K562 (cell line): ENCODE data around the gene FAM83E. TPM values are rescaled to one million over a fixed set of nuclear protein-coding genes. Genes with fewer than 3 reads are reported as not detected.

Experiments
- ELF4 ChIP-seq: fragments of 450-650 bp; formaldehyde crosslinking; IDR thresholded peaks from 2 replicates; pipeline ENCODE4 v1.4.0; 2022; ENCODE audit warnings: missing genetic modification characterization
- EP300 ChIP-seq: IDR thresholded peaks from 2 replicates; pipeline ENCODE4 v1.6.1; 2012; ENCODE audit warnings: low read length, improper control_type of control experiment
- HDAC6 ChIP-seq: IDR thresholded peaks from 2 replicates; pipeline ENCODE4 v1.6.1; 2012; ENCODE audit warnings: low read depth, mild to moderate bottlenecking, control low read depth, inconsistent platforms, low read length, moderate library complexity
- KDM1A ChIP-seq, 2 experiments: fragments of 450-650 bp; IDR thresholded peaks; 2 replicates each; pipeline ENCODE4 v1.6.1; 2016; ENCODE audit warnings: mild to moderate bottlenecking in 2 of 2
- KDM2B ChIP-seq: fragments of 250-450 bp; sonication (Bioruptor Pico); IDR thresholded peaks from 2 replicates; pipeline ENCODE4 v1.8.0; 2021; ENCODE audit warnings: mild to moderate bottlenecking, moderate library complexity
- PHF20 ChIP-seq: fragments of 450-650 bp; IDR thresholded peaks from 2 replicates; pipeline ENCODE4 v1.6.1; 2018; ENCODE audit not compliant: partially characterized antibody
- RBM14 ChIP-seq: fragments of 200-400 bp; formaldehyde crosslinking; IDR thresholded peaks from 2 replicates; pipeline ENCODE4 v1.6.1; 2018; ENCODE audit warnings: low read depth, mild to moderate bottlenecking, low read length, moderate library complexity, borderline replicate concordance; ENCODE audit not compliant: insufficient read depth
- RFX1 ChIP-seq: fragments of 450-650 bp; IDR thresholded peaks from 2 replicates; pipeline ENCODE4 v1.6.1; 2016; ENCODE audit warnings: mild to moderate bottlenecking, moderate library complexity
- RUNX1 ChIP-seq: sonication (generic); IDR thresholded peaks from 2 replicates; pipeline ENCODE4 v1.6.1; 2016; ENCODE audit warnings: antibody characterized with exemption, low read depth
- SNIP1 ChIP-seq: fragments of 450-650 bp; IDR thresholded peaks from 2 replicates; pipeline ENCODE4 v1.7.1; 2017; ENCODE audit warnings: low read depth, mild to moderate bottlenecking
- SNRNP70 ChIP-seq: fragments of 200-400 bp; formaldehyde crosslinking; optimal IDR thresholded peaks from 2 replicates; pipeline ENCODE3; 2017; ENCODE audit warnings: low read depth, low read length
- ZNF165 ChIP-seq: fragments of 250-450 bp; sonication (Bioruptor Pico); IDR thresholded peaks from 2 replicates; pipeline ENCODE4 v1.4.0; 2020; ENCODE audit warnings: borderline replicate concordance
- ZNF408 ChIP-seq: fragments of 250-450 bp; sonication (Bioruptor Pico); IDR thresholded peaks from 2 replicates; pipeline ENCODE4 v1.4.0; 2020; ENCODE audit warnings: low read depth, mild to moderate bottlenecking, moderate library complexity
- ZNF764 ChIP-seq: fragments of 250-450 bp; sonication (Bioruptor Pico); IDR thresholded peaks from 2 replicates; pipeline ENCODE4 v1.4.0; 2020; ENCODE audit warnings: low read depth, mild to moderate bottlenecking, moderate library complexity
- polyA plus RNA-seq, 8 experiments: library from polyadenylated mRNA; depleted of rRNA in 4 of 8; stranded (reverse) in 5 of 8; unstranded in 3 of 8; fragments of >200 nt; fragmentation: Nextera tagmentation in 2 of 8; fragmentation: Illumina TruSeq in 1 of 8; extraction: Ambion mirVana in 2 of 8; extraction: Trizol in 1 of 8; gene quantifications; 2 replicates each; pipeline versions ENCODE4 v1.2.1 to v1.2.3, GENCODE V29; 2011 to 2014; ENCODE audit warnings: inconsistent platforms in 1 of 8, missing spikeins in 1 of 8
- total RNA-seq, 7 experiments: library from RNA; depleted of rRNA in 6 of 7; stranded (reverse); fragments of >200 nt in 6 of 7; fragmentation: Illumina TruSeq in 2 of 7; extraction: Trizol in 2 of 7; gene quantifications; 2 replicates each; pipeline versions ENCODE4 v1.2.1 to v1.2.3, GENCODE V29; 2011 to 2021; ENCODE audit warnings: low replicate concordance in 1 of 7
- TF ChIP-seq, protein P1 (sequence below): fragments of 250-450 bp; sonication (Bioruptor Pico); IDR thresholded peaks from 2 replicates; pipeline ENCODE4 v1.8.0; 2022; ENCODE audit warnings: inconsistent platforms
- TF ChIP-seq, protein P2 (sequence below): sonication (generic); formaldehyde crosslinking; IDR thresholded peaks from 2 replicates; pipeline ENCODE4 v1.8.0; 2022; ENCODE audit warnings: missing genetic modification reagents, mild to moderate bottlenecking, borderline replicate concordance
- TF ChIP-seq, protein P3 (sequence below): fragments of 250-450 bp; sonication (Bioruptor Pico); IDR thresholded peaks from 2 replicates; pipeline ENCODE4 v1.5.0; 2020; ENCODE audit warnings: mild to moderate bottlenecking, borderline replicate concordance
- TF ChIP-seq, protein P4 (sequence below): fragments of 450-650 bp; IDR thresholded peaks from 2 replicates; pipeline ENCODE4 v1.6.1; 2016
- TF ChIP-seq, protein P5 (sequence below), 2 experiments: fragments of 250-450 bp in 1 of 2; fragments of 450-650 bp in 1 of 2; sonication (Bioruptor Pico) in 1 of 2; IDR thresholded peaks; 2 replicates each; pipeline versions ENCODE4 v1.6.1 to v1.8.0; 2016 to 2021; ENCODE audit warnings: mild to moderate bottlenecking in 2 of 2, moderate library complexity in 2 of 2, missing compliant biosample characterization in 1 of 2, missing genetic modification characterization in 1 of 2
- TF ChIP-seq, protein P6 (sequence below): sonication (generic); formaldehyde crosslinking; IDR thresholded peaks from 2 replicates; pipeline ENCODE4 v1.5.0; 2020; ENCODE audit warnings: missing genetic modification reagents

Gene FAM83E
- total and polyA plus RNA-seq, 9 of the 15 experiments (the other 6 are each of a cell fraction or from before 2014, with no cell fraction given), result 0.15 to 0.87 (median 0.29) TPM; not detected in 4

DNA sequence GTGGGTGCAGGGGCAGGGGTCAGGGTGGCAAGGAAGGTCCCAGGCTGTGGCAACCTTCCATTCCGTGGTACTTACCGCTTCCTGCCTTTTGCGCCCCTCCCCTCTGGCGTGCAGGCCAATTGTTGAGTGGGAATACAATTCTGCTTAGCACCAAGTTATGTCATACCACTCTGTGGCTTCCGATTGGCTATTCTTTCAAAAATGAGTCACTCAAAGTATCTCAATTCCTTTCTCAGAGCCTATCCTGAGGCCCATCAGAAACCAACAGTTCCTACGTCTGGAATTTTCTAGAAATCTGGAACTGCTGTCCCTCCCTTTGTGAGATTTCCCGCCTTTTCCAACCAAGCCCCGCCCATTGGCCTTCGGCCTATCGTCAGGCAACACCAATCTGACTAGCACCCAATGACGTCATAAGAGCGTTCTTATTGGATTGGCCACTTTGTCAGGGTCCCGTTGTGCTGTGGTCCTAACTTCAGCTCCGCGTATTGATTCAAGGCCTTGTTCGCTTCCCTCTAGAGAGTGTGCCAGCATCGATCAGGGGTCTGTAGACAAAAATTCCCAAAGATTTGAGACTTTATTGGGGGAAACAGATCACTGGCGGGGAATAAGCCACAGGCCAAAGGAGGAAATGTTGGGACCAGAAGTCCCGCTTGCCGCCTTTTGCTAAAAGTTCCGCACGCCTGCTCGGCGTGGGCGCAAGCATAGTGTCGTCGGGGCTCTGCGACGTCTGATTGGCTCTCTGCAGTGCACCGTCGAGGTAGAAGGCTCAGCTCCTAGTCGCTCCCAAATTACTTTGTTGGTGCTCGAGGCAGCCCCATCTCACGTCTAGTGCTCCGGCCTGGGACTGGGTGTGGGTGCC is 46.2 kb upstream of the FAM83E start (continued):
- TF ChIP-seq PHF20 (no peak), ELF4 (CRISPR knock-in tag) (no peak), SNRNP70 (no peak), EP300 (peak; percentile 25; the same call in 1 of the 2 replicates), SNIP1 (no peak), RBM14 (no peak), HDAC6 (no peak), KDM1A (IDR thresholded peaks at IDR 0.05) (no peak), ZNF764 (CRISPR knock-in tag) (no peak), ZNF165 (CRISPR knock-in tag) (no peak), KDM2B (CRISPR knock-in tag) (no peak), ZNF408 (CRISPR knock-in tag) (no peak), RFX1 (peak; percentile 79), RUNX1 (no peak)
- TF ChIP-seq, protein P1, sequence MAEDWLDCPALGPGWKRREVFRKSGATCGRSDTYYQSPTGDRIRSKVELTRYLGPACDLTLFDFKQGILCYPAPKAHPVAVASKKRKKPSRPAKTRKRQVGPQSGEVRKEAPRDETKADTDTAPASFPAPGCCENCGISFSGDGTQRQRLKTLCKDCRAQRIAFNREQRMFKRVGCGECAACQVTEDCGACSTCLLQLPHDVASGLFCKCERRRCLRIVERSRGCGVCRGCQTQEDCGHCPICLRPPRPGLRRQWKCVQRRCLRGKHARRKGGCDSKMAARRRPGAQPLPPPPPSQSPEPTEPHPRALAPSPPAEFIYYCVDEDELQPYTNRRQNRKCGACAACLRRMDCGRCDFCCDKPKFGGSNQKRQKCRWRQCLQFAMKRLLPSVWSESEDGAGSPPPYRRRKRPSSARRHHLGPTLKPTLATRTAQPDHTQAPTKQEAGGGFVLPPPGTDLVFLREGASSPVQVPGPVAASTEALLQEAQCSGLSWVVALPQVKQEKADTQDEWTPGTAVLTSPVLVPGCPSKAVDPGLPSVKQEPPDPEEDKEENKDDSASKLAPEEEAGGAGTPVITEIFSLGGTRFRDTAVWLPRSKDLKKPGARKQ (CRISPR knock-in tag), result peak; percentile 94
- TF ChIP-seq, protein P2, sequence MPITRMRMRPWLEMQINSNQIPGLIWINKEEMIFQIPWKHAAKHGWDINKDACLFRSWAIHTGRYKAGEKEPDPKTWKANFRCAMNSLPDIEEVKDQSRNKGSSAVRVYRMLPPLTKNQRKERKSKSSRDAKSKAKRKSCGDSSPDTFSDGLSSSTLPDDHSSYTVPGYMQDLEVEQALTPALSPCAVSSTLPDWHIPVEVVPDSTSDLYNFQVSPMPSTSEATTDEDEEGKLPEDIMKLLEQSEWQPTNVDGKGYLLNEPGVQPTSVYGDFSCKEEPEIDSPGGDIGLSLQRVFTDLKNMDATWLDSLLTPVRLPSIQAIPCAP (CRISPR knock-in tag), result no peak
- TF ChIP-seq, protein P3, sequence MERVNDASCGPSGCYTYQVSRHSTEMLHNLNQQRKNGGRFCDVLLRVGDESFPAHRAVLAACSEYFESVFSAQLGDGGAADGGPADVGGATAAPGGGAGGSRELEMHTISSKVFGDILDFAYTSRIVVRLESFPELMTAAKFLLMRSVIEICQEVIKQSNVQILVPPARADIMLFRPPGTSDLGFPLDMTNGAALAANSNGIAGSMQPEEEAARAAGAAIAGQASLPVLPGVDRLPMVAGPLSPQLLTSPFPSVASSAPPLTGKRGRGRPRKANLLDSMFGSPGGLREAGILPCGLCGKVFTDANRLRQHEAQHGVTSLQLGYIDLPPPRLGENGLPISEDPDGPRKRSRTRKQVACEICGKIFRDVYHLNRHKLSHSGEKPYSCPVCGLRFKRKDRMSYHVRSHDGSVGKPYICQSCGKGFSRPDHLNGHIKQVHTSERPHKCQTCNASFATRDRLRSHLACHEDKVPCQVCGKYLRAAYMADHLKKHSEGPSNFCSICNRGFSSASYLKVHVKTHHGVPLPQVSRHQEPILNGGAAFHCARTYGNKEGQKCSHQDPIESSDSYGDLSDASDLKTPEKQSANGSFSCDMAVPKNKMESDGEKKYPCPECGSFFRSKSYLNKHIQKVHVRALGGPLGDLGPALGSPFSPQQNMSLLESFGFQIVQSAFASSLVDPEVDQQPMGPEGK (CRISPR knock-in tag), result no peak
- TF ChIP-seq, protein P4, sequence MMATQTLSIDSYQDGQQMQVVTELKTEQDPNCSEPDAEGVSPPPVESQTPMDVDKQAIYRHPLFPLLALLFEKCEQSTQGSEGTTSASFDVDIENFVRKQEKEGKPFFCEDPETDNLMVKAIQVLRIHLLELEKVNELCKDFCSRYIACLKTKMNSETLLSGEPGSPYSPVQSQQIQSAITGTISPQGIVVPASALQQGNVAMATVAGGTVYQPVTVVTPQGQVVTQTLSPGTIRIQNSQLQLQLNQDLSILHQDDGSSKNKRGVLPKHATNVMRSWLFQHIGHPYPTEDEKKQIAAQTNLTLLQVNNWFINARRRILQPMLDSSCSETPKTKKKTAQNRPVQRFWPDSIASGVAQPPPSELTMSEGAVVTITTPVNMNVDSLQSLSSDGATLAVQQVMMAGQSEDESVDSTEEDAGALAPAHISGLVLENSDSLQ, result peak; percentile 54
- TF ChIP-seq, protein P5, sequence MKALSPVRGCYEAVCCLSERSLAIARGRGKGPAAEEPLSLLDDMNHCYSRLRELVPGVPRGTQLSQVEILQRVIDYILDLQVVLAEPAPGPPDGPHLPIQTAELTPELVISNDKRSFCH (CRISPR knock-in tag; IDR thresholded peaks at IDR 0.05), result no peak
- TF ChIP-seq, protein P5 (tag; IDR thresholded peaks at IDR 0.05), result no peak
- TF ChIP-seq, protein P6, sequence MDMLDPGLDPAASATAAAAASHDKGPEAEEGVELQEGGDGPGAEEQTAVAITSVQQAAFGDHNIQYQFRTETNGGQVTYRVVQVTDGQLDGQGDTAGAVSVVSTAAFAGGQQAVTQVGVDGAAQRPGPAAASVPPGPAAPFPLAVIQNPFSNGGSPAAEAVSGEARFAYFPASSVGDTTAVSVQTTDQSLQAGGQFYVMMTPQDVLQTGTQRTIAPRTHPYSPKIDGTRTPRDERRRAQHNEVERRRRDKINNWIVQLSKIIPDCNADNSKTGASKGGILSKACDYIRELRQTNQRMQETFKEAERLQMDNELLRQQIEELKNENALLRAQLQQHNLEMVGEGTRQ (CRISPR knock-in tag), result no peak
